GM18517 (cell line): ENCODE results near the gene IREB2.
A peak's percentile ranks its signal among the peaks of the same experiment; 100 is the strongest.
"Not testable (repeated sequence)": the region's sequence is repeated elsewhere in the genome, so short reads cannot be mapped to it uniquely, and the experiment has no call there.

Experiments used
- ATAC-seq: cut with Tn5 transposase; IDR thresholded peaks from one replicate; pipeline ENCODE4 v1.9.1; 2021; ENCODE audit warnings: mild to moderate bottlenecking, moderate library complexity; ENCODE audit not compliant: unreplicated experiment

IREB2 gene

DNA sequence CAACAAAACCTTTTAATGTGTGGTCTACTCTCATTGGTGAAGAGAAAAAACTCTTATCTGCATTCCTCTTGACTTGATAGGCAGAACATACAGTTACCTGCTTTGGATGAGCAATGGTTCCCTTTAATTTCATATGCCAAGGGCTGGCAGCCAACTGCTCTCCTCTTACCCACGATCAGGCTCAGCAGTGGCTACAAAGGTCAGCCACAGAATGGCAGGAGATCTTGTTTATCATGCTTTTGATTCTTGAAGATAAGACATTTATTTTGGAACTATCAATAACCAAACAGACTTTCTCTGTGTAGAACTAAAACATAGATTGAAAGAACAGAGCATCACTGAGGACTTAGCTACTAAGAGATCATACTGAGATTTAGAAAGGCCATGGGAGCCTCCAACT is 6.1 kb upstream of the IREB2 start:
- no peak for ATAC-seq

DNA sequence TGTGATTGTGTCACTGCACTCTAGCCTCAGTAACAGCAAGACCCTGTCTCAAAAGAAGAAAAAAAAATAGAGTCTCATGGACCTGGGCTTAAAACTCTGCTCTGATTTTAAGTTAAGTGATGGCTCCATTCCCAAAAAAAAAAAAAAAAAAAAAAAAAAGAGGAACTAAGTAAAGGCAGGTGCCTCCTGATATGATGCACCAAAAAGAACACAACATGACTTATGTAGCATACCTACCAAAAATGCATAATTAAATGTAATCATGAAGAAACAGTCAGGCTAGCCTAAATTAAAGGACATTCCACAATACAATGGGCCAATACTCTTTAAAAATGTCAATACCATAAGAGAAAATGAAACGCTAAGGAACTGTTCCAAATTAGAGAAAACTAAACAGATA is 5.4 kb upstream of the IREB2 start:
- no peak for ATAC-seq

DNA sequence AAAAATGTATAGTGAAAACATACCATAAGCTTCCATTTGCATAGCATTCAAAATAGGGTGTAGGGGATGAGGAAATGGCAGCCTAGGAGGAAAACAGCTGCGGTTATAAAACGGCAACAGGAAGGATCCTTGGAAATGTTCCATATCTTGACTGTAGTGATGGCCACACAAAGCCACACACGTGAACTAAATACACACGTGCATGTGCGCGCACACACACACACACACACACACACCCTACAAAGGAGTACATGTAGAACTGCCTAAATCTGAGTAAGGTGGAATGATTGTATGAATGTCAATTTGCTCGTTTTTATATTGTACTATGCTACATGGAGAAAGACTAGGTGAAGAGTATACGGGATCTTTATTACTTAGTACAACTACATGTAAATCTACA is 3.9 kb upstream of the IREB2 start:
- no peak for ATAC-seq

DNA sequence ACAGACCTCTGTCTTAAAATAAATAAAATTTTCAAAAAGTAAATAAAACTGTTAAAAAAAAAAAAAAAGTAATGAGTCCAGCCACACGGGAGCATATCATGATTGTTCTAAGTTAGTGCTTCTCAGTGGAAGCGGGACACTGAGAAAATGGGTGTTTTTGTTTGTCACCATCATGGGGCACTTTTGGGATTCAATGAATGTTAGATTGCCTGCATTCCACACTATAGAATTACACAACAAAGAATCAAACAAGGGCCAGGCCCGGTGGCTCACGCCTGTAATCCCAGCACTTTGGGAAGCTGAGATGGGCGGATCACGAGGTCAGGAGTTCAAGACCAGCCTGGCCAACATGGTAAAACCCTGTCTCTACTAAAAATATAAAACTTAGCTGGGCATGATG is 3.3 kb upstream of the IREB2 start:
- not testable (repeated sequence) for ATAC-seq

DNA sequence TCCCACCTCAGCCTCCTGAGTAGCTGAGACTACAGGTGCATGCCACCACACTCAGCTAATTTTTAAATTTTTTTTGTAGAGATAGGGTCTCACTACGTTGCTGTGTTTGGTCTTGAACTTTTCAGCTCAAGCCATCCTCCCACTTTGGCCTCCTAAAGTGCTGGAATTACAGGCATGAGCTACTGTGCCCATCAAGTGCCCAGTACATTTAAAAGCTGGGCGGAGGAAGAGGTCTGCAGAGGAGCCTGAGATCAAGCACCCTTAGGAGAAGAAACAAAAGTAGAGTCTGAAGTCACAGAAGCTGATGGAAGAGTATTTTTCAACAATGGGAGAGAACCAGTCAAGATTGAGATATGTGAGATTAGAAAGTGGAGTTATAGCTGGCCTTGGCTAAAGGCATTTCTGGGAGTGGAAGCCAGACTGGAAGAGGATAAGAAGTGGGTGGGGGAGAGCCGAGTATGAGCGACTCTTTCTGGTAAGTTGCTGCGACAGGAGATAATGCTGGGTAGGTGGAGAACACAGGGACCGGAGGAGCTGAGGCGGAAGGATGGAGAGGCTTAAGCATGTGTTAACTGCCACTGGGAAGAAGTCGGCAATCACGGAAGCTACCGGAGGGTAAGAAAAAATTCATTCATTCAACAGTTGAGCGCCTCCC is 782 bp upstream of the IREB2 start:
- ATAC-seq: no peak

DNA sequence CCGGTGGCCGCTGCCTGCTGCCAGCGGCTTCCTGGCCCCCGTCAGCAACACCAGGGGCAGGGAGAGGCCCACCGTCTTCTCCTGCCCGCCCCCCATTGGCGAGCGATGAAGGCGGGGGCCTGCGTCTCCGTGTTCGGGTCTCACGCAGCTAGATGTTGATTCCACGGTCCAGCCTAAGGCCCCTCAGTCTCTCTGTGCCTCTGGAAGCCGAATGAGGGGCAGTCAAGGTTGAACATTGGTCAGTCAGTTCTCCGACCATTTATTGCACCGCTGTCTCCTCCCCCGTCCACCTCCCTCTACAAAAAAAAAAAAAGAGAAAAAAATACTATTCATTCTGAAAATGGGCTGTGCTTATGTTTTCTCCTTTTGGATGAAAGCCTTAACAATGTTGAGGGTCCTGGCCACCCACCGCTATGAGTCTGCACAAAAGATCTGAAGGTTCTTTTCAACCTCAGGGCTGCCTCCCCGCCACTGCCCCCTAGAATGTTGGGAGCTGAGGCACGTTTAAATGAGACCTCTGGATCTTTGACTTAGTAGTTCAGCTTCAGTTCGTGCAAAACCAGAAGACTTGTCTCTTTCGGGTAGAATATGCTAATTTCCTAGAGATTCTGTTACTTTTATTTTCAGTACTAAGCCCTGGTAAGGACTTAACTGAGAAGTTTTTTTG is 736 bp downstream of the IREB2 start:
- ATAC-seq: peak; percentile 11

DNA sequence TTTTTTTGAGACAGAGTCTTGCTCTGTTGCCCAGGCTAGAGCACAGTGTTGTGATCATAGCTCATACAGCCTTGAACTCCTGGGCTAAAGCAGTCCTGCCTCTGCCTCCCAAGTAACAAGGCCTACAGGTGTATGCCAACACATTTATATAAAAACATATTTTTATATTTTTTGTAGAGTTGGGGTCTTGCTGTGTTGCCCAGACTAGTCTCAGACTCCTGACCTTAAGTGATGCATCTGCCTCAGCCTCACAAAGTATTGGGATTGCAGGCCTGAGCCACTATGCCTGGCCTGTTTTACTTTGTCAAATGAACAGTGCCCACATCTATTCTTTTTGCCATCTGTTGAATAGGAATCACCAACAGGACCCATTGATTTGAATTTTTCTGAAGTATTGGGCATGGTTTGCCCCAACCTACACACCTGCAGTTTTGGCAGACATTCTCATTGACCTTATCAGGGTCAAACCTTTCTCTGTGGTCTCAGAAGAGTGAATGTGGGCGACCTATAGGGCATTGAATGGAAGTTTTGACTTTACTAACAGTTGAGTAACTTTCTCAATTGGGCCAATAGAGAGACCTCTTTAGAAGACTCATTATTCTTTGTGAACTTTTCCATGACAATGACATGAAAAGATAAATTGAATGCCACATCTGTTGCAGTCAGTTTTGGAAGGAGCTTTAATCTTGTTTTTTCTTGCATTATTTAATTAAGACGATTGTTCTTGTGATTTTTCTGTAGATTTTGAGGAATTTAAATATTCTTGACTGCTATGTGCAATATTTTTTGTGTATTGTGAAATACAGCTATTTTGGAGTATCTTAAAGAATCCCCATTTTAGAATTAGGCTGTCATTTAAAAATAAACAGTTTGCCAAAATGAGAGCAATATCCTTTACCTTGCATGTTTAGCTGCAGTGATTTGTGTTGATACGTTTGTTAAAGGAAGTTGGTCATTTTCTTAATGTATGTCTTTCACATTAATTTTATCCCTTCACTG is 2.7 kb downstream of the IREB2 start:
- ATAC-seq: no peak

DNA sequence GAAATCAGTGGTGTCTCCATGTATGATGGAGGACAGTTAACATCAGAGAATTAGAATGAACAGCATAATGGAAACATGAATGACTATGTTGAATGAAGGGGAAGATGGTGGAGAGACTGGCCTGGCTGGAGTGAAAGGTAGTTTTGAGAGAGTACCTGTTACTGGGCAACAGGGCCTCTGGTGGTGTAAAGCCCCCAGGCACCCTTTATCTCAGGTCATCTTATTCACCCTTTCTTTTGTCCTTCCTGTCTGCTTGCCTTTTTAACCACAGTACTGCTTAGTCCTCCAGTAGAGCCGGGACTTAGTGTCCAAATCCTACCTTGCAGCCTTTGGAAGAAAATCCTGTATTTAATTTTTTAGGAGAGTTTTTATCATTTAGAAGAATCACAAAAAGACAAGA is 6.2 kb downstream of the IREB2 start:
- ATAC-seq: no peak

DNA sequence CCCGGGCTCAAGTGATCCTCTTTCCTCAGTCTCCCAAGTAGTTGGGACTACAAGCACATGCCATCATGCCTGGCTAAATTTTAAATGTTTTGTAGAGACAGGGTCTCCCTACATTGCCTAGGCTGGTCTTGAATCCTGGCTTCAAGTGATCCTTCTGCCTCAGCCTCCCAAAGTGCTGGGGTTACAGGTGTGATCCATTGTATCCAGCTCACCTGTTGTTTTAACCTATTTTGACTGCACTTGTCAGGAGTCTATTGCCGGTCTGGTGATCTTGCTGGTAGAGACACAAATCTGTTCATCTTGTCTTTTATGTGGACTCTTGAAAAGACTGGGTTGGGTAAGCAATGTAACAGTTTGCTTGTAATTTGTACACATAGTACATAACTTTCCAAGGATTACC is 7.9 kb downstream of the IREB2 start:
- no peak for ATAC-seq

DNA sequence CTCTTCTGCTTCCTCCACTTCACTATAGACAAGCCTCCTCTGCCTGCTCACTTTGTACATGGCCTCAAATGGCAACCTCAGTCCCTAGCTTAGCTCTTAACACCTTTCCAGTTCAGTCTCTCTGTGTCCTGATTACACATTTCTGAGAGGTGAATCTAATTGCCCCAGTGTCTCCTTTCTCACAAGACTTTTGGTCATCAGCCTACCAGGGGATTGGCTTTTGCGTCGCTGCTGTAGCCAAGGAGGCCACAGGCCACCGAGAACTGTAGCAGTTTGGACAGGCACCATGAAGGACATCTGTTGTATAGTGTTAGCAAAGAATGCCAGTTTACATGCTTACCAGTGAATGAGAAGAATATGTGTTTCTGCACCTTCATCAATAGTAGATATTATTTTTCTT is 8.5 kb downstream of the IREB2 start:
- ATAC-seq: no peak

DNA sequence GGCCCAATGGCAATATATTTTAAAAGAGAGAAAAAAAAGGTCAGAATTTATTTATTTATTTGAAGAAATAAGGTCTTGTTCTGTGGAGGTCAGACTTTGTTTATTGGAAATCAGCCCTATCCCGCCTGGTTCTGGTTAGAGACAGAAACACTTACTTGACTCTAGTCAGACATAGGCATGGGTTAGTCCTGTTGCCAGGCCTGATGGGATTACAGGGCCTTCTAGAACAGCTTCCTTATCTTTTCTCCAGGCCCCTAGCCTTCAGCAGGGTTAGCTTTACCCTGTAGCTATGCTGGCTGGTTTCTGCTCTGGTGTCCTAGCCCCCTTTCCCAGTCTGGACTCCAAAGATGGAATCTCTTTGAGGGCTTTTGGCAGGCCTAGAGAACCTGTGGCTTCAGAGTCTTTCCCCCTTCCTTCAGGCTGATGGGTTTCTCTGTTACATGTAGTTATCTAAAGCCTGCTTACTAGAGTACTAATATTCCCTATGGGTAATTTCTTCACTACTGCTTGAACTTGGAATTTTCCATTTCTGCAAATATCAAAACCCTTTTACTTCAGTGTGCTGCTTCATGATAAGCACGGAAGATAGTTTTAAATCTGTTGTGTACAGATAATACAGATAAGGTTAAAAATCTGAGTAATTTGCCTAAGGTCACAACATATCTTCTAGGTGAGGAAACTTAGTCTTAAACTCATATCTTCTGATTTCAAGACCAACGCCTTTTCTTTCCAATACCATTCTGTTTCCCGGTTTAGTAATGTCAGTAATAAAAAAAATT is 10.6 kb downstream of the IREB2 start:
- no peak for ATAC-seq

DNA sequence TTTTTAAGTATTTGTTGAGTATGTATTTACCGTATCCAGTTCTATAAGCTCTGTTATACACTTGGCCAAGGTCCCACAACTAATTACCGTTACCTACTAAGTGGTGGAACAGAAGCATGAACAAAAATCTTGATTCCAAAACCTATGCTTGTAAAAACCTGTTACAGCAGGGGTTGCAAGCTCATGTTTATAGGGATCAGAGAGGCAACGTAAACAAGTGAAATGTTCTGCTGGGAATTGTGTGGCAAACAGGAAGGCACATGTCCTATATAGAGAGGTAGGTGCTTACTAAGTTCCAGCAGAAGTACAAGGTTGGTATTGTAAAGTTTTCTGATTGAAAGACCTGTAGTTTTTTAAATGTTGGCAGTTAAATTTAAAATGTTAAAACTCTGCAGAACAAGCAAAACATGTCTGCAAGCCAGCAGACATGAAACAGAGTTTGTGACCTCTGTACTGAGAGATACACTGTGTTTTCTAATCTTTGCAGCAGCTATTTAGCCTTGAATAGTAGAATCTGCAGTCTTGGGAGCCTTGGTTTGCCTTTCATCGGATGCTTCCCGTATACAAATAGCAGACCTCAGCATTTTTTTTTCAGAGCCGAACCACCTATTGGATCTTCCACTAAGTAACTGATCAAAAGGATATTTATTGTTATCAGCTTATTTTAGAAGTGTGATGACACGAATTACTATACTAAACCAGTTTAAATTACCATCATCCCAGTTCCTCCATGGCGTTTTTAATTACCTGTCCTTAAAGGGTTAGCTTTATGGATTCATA is 11.4 kb downstream of the IREB2 start:
- ATAC-seq: no peak

DNA sequence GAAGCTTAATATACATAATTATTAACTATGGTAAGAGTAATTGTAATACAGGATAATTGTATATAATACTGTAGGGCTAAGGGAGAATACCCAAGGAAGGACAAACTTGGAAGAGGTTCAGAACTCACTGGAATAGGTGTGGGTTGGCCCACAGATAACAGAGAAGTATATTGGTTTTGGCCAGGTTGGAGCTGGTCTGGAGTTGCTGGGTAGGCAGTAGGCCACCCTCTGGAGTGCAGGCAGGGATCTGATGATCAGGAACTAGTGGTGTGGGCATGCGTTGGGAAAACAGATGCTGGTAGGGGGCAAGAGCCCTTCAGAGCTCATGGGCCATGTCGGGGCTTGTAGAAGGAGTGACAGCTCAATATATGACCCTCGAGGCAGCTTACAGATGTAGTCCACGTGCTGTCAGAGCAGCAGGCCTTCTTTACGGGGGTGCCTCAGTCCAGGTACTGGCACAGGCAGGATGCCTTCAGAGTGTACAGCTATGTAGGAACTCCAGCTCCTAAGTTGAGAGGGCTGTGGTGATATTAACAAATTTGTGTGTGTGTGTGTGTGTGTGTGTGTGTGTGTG is 12.4 kb downstream of the IREB2 start:
- ATAC-seq: no peak

DNA sequence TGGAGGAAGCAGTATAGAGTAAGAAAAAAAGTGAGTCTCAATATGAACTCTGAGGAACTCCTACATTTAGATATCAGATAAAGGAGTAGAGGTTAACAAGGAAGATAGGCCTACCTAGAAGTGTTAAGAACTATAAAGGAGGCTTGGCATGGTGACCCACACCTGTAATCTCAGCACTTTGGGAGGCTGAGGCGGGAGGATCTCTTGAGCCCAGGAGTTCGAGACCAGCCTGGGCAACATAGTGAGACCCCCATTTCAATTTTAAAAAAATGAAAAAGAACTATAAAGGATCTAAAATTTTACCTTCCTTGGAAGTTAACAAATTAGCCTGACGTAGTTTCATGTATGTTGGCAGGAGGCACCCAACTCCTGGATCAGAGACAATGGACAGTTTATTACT is 14.5 kb downstream of the IREB2 start:
- ATAC-seq: no peak

DNA sequence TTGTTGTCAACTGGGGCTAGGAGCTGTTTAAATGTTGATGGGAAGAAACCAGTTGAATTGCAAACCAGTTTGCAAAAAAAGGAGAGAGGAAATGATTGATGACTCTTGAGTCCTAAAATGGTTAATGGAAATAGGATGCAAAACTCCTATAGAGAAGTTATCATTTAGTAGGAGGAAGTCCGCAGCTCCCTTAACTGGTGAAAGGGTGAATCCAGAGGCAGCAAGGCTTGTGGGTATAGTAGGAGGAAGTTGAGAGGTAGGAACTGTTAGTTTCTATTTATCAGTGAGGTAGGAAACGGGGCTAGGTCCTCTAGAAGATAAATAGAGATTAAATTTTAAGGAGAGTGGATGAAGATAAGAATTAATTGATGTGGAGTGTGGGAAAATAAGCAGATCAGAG is 15.4 kb downstream of the IREB2 start:
- ATAC-seq: no peak

DNA sequence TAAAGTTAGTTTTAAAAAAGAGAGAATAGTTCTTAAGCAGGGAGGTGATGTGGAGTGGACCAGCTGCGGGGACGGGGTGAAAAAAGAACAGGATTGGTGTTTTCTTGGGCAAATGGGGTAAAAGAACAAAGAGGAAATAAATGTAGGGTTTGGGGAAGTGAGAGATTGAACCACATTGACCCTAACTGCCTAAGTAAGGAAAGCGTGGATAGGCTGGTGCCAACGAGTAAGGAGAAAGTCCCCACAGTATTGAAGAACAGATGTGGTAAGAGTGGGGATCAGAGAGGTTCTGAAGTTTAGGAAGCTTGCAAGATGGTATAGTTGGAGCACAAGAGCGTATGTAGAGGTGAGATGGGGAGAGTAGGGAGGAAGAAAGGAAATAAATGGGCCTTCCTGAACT is 17.0 kb downstream of the IREB2 start:
- no peak for ATAC-seq

DNA sequence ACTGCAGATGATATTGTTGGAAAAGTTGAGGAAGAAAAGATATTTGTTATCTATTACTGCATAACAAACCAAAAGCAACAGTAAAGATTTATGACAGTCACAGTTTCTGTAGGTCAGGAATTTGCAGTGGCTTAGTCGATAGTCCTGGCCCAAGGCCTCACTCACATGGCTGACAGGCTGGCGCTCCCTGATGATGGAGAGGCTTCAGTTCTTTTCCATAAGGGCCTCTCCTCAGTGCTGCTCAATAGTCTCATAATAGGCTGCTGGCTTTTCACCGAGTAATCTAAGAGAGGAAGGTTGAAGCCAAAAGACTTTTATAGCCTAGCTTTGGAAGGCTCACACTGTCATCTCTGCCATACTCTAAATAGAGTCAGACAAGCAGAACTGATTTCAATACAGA is 17.7 kb downstream of the IREB2 start:
- ATAC-seq: no peak

DNA sequence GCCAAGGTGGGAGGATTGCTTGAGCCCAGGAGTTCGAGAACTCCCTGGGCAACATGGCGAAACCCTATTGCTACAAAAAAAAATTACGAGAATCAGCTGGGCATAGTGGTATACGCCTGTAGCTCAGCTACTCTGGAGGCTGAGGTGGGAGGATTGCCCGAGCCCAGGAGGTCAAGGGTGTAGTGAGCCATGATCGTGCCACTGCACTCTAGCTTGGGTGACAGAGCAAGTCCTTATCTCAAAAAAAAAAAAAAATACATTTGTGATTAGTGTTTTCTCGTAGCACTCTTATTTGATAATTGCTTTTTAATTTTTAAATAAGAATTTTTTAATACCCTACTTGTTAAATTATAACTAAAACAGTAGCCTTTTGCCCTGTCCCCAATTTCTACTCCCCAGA is 18.4 kb downstream of the IREB2 start:
- no peak for ATAC-seq

DNA sequence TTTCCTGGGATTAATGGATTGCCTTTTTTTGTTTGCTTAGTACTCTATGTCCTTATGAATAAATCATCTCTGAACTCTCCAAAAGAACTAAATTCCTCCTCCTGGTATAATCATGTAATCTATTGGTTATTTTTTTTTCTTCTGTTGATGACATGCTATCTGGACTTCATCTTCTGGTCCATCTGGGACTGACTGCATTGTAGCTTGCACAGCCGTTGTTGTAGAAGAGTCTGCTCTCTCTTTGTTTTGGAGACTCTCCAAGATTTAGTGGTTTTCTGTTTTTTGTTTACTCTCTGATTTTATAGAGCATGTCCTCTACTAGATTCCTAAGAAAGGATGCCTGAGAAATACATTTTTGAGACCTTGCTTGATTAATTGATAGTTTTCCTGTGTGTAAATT is 19.1 kb downstream of the IREB2 start:
- no peak for ATAC-seq

DNA sequence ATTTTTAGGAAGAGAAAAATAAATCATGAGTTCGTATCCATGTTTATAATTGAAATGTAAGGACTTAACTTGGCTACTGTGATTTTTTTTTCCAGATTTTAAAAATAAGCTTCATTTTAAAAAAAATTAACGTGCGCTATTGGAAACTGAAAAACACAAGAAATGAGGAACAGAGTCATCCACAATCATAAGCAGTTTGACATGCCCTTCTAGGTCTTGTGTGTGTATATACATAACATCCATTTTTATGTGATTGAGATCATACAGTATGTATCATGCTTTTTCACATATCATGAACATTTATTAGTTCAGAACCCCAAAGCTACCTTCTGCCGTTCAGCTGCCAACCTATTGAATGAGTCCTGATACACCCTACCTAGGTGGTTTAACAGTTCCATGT is 22.7 kb downstream of the IREB2 start:
- ATAC-seq: no peak
